ENCODE measurements around the gene TSFM.

TSFM gene

GRCh38 chr12:57759360-57759980, 23.1 kb upstream of the TSFM start:
- H3K36me3 ChIP-seq (replicated peaks; ENCODE audit: low read depth, low read length): peaks cover 46% of the 10 kb centered on the region
- no peaks in the 10 kb centered on the region for H3K27me3 ChIP-seq (ENCODE audit: low read depth, low read length)

GRCh38 chr12:57760347-57760982, 22.1 kb upstream of the TSFM start:
- Histone ChIP-seq H3K4me2 (ENCODE audit: low read length) (no peak overlapping the region), H3K27me3 (ENCODE audit: low read depth, low read length) (no peaks in the 10 kb centered on the region), H3K4me1 (ENCODE audit: low read length) (peaks cover 11% of the 10 kb centered on the region), H3K4me3 (ENCODE audit: low read length) (no peak overlapping the region), H3K36me3 (replicated peaks; ENCODE audit: low read depth, low read length) (peaks cover 46% of the 10 kb centered on the region), H3K9ac (ENCODE audit: low read length) (no peak overlapping the region), H3K79me2 (ENCODE audit: low read length) (peaks cover 37% of the 10 kb centered on the region), H2AFZ (ENCODE audit: low read depth, low read length) (no peak overlapping the region), H3K27ac (ENCODE audit: low read length) (no peak overlapping the region), H4K20me1 (ENCODE audit: insufficient read depth, low read length) (peaks cover 25% of the 10 kb centered on the region), H3K9me3 (ENCODE audit: insufficient read depth, low read length) (no peaks in the 10 kb centered on the region)
- TF ChIP-seq EZH2phosphoT487 (IDR thresholded peaks at IDR 0.05; ENCODE audit: low read depth) (no peak), CTCF (IDR thresholded peaks at IDR 0.05; ENCODE audit: low read depth, low read length) (no peak)

More at GRCh38 chr12:57759360-57759980, 23.1 kb upstream of the TSFM start:
- H3K9me3 ChIP-seq (ENCODE audit: insufficient read depth, low read length): no peaks in the 10 kb centered on the region
- no peak overlapping the region for H3K4me3 ChIP-seq (ENCODE audit: low read length)
- TF ChIP-seq EZH2phosphoT487 (IDR thresholded peaks at IDR 0.05; ENCODE audit: low read depth): no peak
- peak; percentile 63 for TF ChIP-seq CTCF (IDR thresholded peaks at IDR 0.05; ENCODE audit: low read depth, low read length)
- no peak overlapping the region for H3K9ac ChIP-seq (ENCODE audit: low read length)
- H2AFZ ChIP-seq (ENCODE audit: low read depth, low read length): no peak overlapping the region
- no peak overlapping the region for H3K27ac ChIP-seq (ENCODE audit: low read length)
- H3K4me1 ChIP-seq (ENCODE audit: low read length): peaks cover 9% of the 10 kb centered on the region
- H3K79me2 ChIP-seq (ENCODE audit: low read length): peaks cover 38% of the 10 kb centered on the region
- no peak overlapping the region for H3K4me2 ChIP-seq (ENCODE audit: low read length)
- H4K20me1 ChIP-seq (ENCODE audit: insufficient read depth, low read length): peaks cover 25% of the 10 kb centered on the region

GRCh38 chr12:57761391-57761998, 21.1 kb upstream of the TSFM start:
- peaks cover 27% of the 10 kb centered on the region for H3K79me2 ChIP-seq (ENCODE audit: low read length)
- TF ChIP-seq EZH2phosphoT487 (IDR thresholded peaks at IDR 0.05; ENCODE audit: low read depth) (no peak), CTCF (IDR thresholded peaks at IDR 0.05; ENCODE audit: low read depth, low read length) (no peak)
- H2AFZ ChIP-seq (ENCODE audit: low read depth, low read length): no peak overlapping the region
- no peaks in the 10 kb centered on the region for H3K9me3 ChIP-seq (ENCODE audit: insufficient read depth, low read length)
- no peak overlapping the region for H3K4me3 ChIP-seq (ENCODE audit: low read length)
- peaks cover 25% of the 10 kb centered on the region for H4K20me1 ChIP-seq (ENCODE audit: insufficient read depth, low read length)
- peaks cover 48% of the 10 kb centered on the region for H3K36me3 ChIP-seq (replicated peaks; ENCODE audit: low read depth, low read length)
- H3K4me1 ChIP-seq (ENCODE audit: low read length): peaks cover 10% of the 10 kb centered on the region
- H3K27ac ChIP-seq (ENCODE audit: low read length): no peak overlapping the region
- H3K9ac ChIP-seq (ENCODE audit: low read length): no peak overlapping the region
- no peak overlapping the region for H3K4me2 ChIP-seq (ENCODE audit: low read length)
- no peaks in the 10 kb centered on the region for H3K27me3 ChIP-seq (ENCODE audit: low read depth, low read length)

DNA sequence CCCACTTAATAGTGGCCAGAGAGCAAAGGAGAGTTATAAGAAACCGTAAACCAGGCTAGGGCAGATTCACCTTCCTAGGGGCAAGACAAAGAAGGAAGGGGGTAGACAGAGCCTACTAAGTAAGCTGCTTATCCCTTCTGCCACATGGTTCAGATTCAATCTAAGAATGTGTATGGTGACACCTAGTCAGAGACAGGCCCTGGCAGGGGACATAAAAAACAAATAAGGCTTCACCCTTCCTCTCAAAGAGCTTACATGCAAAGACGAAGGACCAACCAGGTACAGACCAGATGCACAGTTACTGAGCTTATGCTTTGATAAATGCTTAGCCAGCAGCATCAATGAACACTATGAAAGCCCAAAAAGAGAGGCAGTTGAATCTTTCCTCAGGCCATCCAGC, 20.1 kb upstream of the TSFM start:
- H2AFZ ChIP-seq (ENCODE audit: low read depth, low read length): no peak overlapping the region
- no peak overlapping the region for H3K27ac ChIP-seq (ENCODE audit: low read length)
- TF ChIP-seq EZH2phosphoT487 (IDR thresholded peaks at IDR 0.05; ENCODE audit: low read depth) (no peak), CTCF (IDR thresholded peaks at IDR 0.05; ENCODE audit: low read depth, low read length) (no peak)
- H3K4me2 ChIP-seq (ENCODE audit: low read length): no peak overlapping the region
- H3K27me3 ChIP-seq (ENCODE audit: low read depth, low read length): no peaks in the 10 kb centered on the region
- peaks cover 25% of the 10 kb centered on the region for H4K20me1 ChIP-seq (ENCODE audit: insufficient read depth, low read length)
- peaks cover 19% of the 10 kb centered on the region; the same call in 1 of the 2 replicates for H3K79me2 ChIP-seq (ENCODE audit: low read length)
- peaks cover 4% of the 10 kb centered on the region; the same call in 1 of the 2 replicates for H3K4me1 ChIP-seq (ENCODE audit: low read length)
- no peak overlapping the region for H3K9ac ChIP-seq (ENCODE audit: low read length)
- no peak overlapping the region for H3K4me3 ChIP-seq (ENCODE audit: low read length)
- peaks cover 49% of the 10 kb centered on the region for H3K36me3 ChIP-seq (replicated peaks; ENCODE audit: low read depth, low read length)
- H3K9me3 ChIP-seq (ENCODE audit: insufficient read depth, low read length): no peaks in the 10 kb centered on the region

Measured in OCI-LY3 (cell line).